Subcutaneous abdominal adipose tissue (tissue), 5 donors: ENCODE results near the gene KDM3B.

Experiments
- H3K27ac ChIP-seq: one replicate; pipeline ENCODE4 v1.7.0; 2013; ENCODE audit warnings: low read depth, mild to moderate bottlenecking, inconsistent platforms, low read length, moderate library complexity
- H3K27me3 ChIP-seq, 5 donors: one replicate each; pipeline ENCODE4 v1.7.0; 2013; ENCODE audit warnings: low read length in 5 of 5, inconsistent platforms in 1 of 5; ENCODE audit not compliant: control insufficient read depth in 5 of 5, insufficient read depth in 4 of 5
- H3K36me3 ChIP-seq, 5 donors: one replicate each; pipeline ENCODE4 v1.7.0; 2013; ENCODE audit warnings: low read length in 5 of 5; ENCODE audit not compliant: control insufficient read depth in 5 of 5, insufficient read depth in 5 of 5
- H3K4me1 ChIP-seq, 5 donors: one replicate each; pipeline ENCODE4 v1.7.0; 2013; ENCODE audit warnings: low read length in 5 of 5, mild to moderate bottlenecking in 3 of 5, moderate library complexity in 1 of 5; ENCODE audit not compliant: control insufficient read depth in 5 of 5, insufficient read depth in 5 of 5
- H3K4me3 ChIP-seq, 5 donors: one replicate each; pipeline ENCODE4 v1.7.0; 2013; ENCODE audit warnings: low read length in 5 of 5, low read depth in 1 of 5
- H3K9ac ChIP-seq, 5 donors: one replicate each; pipeline ENCODE4 v1.7.0; 2013; ENCODE audit warnings: low read length in 5 of 5, mild to moderate bottlenecking in 4 of 5, moderate library complexity in 3 of 5
- H3K9me3 ChIP-seq, 5 donors: one replicate each; pipeline ENCODE4 v1.7.0; 2013; ENCODE audit warnings: low read length in 5 of 5; ENCODE audit not compliant: control insufficient read depth in 5 of 5
- donor health status: healthy.
- donor health status: healthy.
- donor health status: healthy.
- donor health status: healthy.
- donor health status: healthy.

Gene KDM3B

GRCh38 chr5:138349852-138350562, 2.5 kb upstream of the KDM3B start:
- peaks cover 3 to 18% (median 15%) of the 10 kb centered on the region in 5 donors for H3K4me1 ChIP-seq
- no peak overlapping the region for H3K27ac ChIP-seq

GRCh38 chr5:138350563-138350890, 2.0 kb upstream of the KDM3B start:
- H3K27ac ChIP-seq, result no peak overlapping the region
- H3K36me3 ChIP-seq, result peaks cover 5 to 36% (median 34%) of the 10 kb centered on the region in 5 donors
- H3K9ac ChIP-seq, result no peak overlapping the region
- no peak overlapping the region for H3K4me3 ChIP-seq
- peaks cover 0 to 9% (median 6%) of the 10 kb centered on the region in 5 donors for H3K9me3 ChIP-seq
- H3K4me1 ChIP-seq, result peaks cover 3 to 24% (median 19%) of the 10 kb centered on the region in 5 donors
- H3K27me3 ChIP-seq, result no peaks in the 10 kb centered on the region

More at GRCh38 chr5:138349852-138350562, 2.5 kb upstream of the KDM3B start:
- peaks cover 0 to 9% (median 6%) of the 10 kb centered on the region in 5 donors for H3K9me3 ChIP-seq
- H3K9ac ChIP-seq, result no peak overlapping the region
- H3K36me3 ChIP-seq, result peaks cover 5 to 42% (median 39%) of the 10 kb centered on the region in 5 donors
- H3K4me3 ChIP-seq, result no peak overlapping the region
- no peaks in the 10 kb centered on the region for H3K27me3 ChIP-seq

- Histone ChIP-seq H3K4me1 (peaks cover 3 to 28% (median 24%) of the 10 kb centered on the region in 5 donors), H3K36me3 (peaks cover under 1 to 31% (median 29%) of the 10 kb centered on the region in 5 donors), H3K27ac (no peak overlapping the region), H3K4me3 (no peak overlapping the region), H3K27me3 (no peaks in the 10 kb centered on the region), H3K9me3 (peaks cover 0 to 9% (median 6%) of the 10 kb centered on the region in 5 donors), H3K9ac (no peak overlapping the region)
These were observed 1.4 kb upstream of the KDM3B start for GRCh38 chr5:138351056-138351455.

GRCh38 chr5:138351517-138351916, 968 bp upstream of the KDM3B start:
- Histone ChIP-seq H3K4me3 (no peak overlapping the region), H3K27me3 (no peaks in the 10 kb centered on the region), H3K9ac (no peak overlapping the region), H3K9me3 (peaks cover 0 to 9% (median 6%) of the 10 kb centered on the region in 5 donors), H3K36me3 (peaks cover 0 to 26% (median 25%) of the 10 kb centered on the region in 5 donors), H3K4me1 (peaks cover 3 to 30% (median 27%) of the 10 kb centered on the region in 5 donors), H3K27ac (no peak overlapping the region)

- Histone ChIP-seq H3K9me3 (peaks cover 0 to 9% (median 6%) of the 10 kb centered on the region in 5 donors), H3K27me3 (no peaks in the 10 kb centered on the region), H3K36me3 (peaks cover 0 to 12% (median 11%) of the 10 kb centered on the region in 5 donors), H3K4me3 (peak overlapping the region; percentile 83 to 91 (median 89)), H3K4me1 (peaks cover 3 to 30% (median 27%) of the 10 kb centered on the region in 5 donors), H3K9ac (peak overlapping the region; percentile 78 to 95 (median 92)), H3K27ac (peak overlapping the region; percentile 89)
These were observed 456 bp downstream of the KDM3B start for GRCh38 chr5:138352722-138353559.

GRCh38 chr5:138353560-138354080, 1.1 kb downstream of the KDM3B start:
- Histone ChIP-seq H3K4me3 (peak overlapping the region; percentile 83 to 91 (median 89)), H3K36me3 (peaks cover 0 to 5% (median 4%) of the 10 kb centered on the region in 5 donors), H3K27ac (peak overlapping the region; percentile 89), H3K27me3 (no peaks in the 10 kb centered on the region), H3K9me3 (peaks cover 0 to 9% (median 6%) of the 10 kb centered on the region in 5 donors), H3K4me1 (peaks cover 3 to 30% (median 27%) of the 10 kb centered on the region in 5 donors), H3K9ac (peak overlapping the region; percentile 78 to 95 (median 92))

GRCh38 chr5:138354387-138354786, 1.9 kb downstream of the KDM3B start:
- Histone ChIP-seq H3K4me1 (peaks cover 3 to 30% (median 27%) of the 10 kb centered on the region in 5 donors), H3K9me3 (peaks cover 0 to 9% (median 6%) of the 10 kb centered on the region in 5 donors), H3K27me3 (no peaks in the 10 kb centered on the region), H3K9ac (peak overlapping the region; percentile 78 to 95 (median 92)), H3K36me3 (peaks cover 0 to 3% (median 0%) of the 10 kb centered on the region in 5 donors), H3K27ac (peak overlapping the region; percentile 89), H3K4me3 (peak overlapping the region; percentile 83 to 91 (median 89))

GRCh38 chr5:138354926-138355378, 2.5 kb downstream of the KDM3B start:
- peak overlapping the region in 4 of 5 donors; percentile 7 to 94 (median 85) for H3K9ac ChIP-seq
- H3K4me3 ChIP-seq, result peak overlapping the region in 3 of 5 donors; percentile 89 to 91 (median 90)
- H3K27me3 ChIP-seq, result no peaks in the 10 kb centered on the region
- H3K36me3 ChIP-seq, result no peaks in the 10 kb centered on the region
- peak overlapping the region; percentile 89 for H3K27ac ChIP-seq
- peaks cover 0 to 9% (median 6%) of the 10 kb centered on the region in 5 donors for H3K9me3 ChIP-seq
- H3K4me1 ChIP-seq, result peaks cover 3 to 30% (median 27%) of the 10 kb centered on the region in 5 donors

- no peaks in the 10 kb centered on the region for H3K27me3 ChIP-seq
- H3K9ac ChIP-seq, result peak overlapping the region in 1 of 5 donors; percentile 1
- H3K36me3 ChIP-seq, result no peaks in the 10 kb centered on the region
- no peak overlapping the region for H3K27ac ChIP-seq
- peaks cover 0 to 19% (median 18%) of the 10 kb centered on the region in 5 donors for H3K4me1 ChIP-seq
- H3K9me3 ChIP-seq, result no peaks in the 10 kb centered on the region
- no peak overlapping the region for H3K4me3 ChIP-seq
These were observed 7.1 kb downstream of the KDM3B start for GRCh38 chr5:138359621-138360020.
